Smooth muscle cell (in vitro differentiated cells): ENCODE measurements around the gene TMEM14A. TPM values are rescaled to one million over a fixed set of nuclear protein-coding genes. Genes with fewer than 3 reads are reported as not detected.

Experiments
- DNase-seq: peaks from one replicate; lab custom pipeline; 2025; ENCODE audit not compliant: unreplicated experiment; lab: John Stamatoyannopoulos, UW
- H2AFZ ChIP-seq: fragments of 200-600 bp; sonication (generic); 2 replicates; pipeline ENCODE4 v1.6.0; 2016; ENCODE audit warnings: antibody characterized with exemption, low read depth, mild to moderate bottlenecking
- H3F3A ChIP-seq: fragments of 200-600 bp; sonication (generic); 2 replicates; pipeline ENCODE4 v1.6.0; 2017; ENCODE audit warnings: antibody characterized with exemption, low read depth
- H3K27ac ChIP-seq: fragments of 200-600 bp; sonication (generic); 2 replicates; pipeline ENCODE4 v1.5.1; 2016; ENCODE audit warnings: low read depth, mild to moderate bottlenecking
- H3K27me3 ChIP-seq: fragments of 200-600 bp; sonication (generic); 2 replicates; pipeline ENCODE4 v1.6.1; 2016; ENCODE audit warnings: low read depth, mild to moderate bottlenecking
- H3K36me3 ChIP-seq: fragments of 200-600 bp; sonication (generic); 2 replicates; pipeline ENCODE4 v1.5.1; 2016; ENCODE audit warnings: low read depth
- H3K4me1 ChIP-seq: fragments of 200-600 bp; sonication (generic); 2 replicates; pipeline ENCODE4 v1.5.1; 2016; ENCODE audit warnings: low read depth
- H3K4me2 ChIP-seq: fragments of 200-600 bp; sonication (generic); 2 replicates; pipeline ENCODE4 v1.6.0; 2016; ENCODE audit warnings: mild to moderate bottlenecking
- H3K4me3 ChIP-seq: fragments of 200-600 bp; sonication (generic); 2 replicates; pipeline ENCODE4 v1.5.1; 2016; ENCODE audit warnings: mild to moderate bottlenecking
- H3K79me2 ChIP-seq: fragments of 200-600 bp; sonication (generic); 2 replicates; pipeline ENCODE4 v1.6.0; 2016; ENCODE audit warnings: low read depth, mild to moderate bottlenecking
- H3K9ac ChIP-seq: fragments of 200-600 bp; sonication (generic); 2 replicates; pipeline ENCODE4 v1.6.0; 2016; ENCODE audit warnings: low read depth
- H3K9me3 ChIP-seq: fragments of 200-600 bp; sonication (generic); replicated peaks from 2 replicates; pipeline ENCODE4 v1.5.1; 2016; ENCODE audit warnings: low read depth
- H4K20me1 ChIP-seq: fragments of 200-600 bp; sonication (generic); 2 replicates; pipeline ENCODE4 v1.6.0; 2016; ENCODE audit warnings: low read depth
- CTCF ChIP-seq: fragments of 200-600 bp; sonication (generic); IDR thresholded peaks from 2 replicates; pipeline ENCODE4 v1.5.1; 2017; ENCODE audit warnings: borderline replicate concordance, mild to moderate bottlenecking, antibody characterized with exemption; ENCODE audit not compliant: insufficient read depth, poor library complexity, severe bottlenecking
- WGBS: methylation state at CpG from one replicate; pipeline ENCODE4 v1.1.7; 2016; ENCODE audit warnings: low lambda C conversion rate; 5-methylcytosine and 5-hydroxymethylcytosine counted together
- polyA plus RNA-seq: library from polyadenylated mRNA; unstranded; fragments of >200 nt; fragmentation: Nextera tagmentation; extraction: Ambion mirVana; gene quantifications from 2 replicates; pipeline ENCODE4 v1.2.1, GENCODE V29; 2016
- total RNA-seq: library from RNA; depleted of rRNA; stranded (reverse); fragments of >200 nt; gene quantifications from 2 replicates; pipeline ENCODE4 v1.2.3, GENCODE V29; 2014

The TMEM14A gene
- total and polyA plus RNA-seq, 2 experiments from 2014 or later = 68.7 to 77.7 TPM

- TF ChIP-seq CTCF = no peak
- Histone ChIP-seq H3K4me1 (peaks cover 17% of the 10 kb centered on the region), H2AFZ (no peak overlapping the region), H3K4me2 (no peak overlapping the region), H3K4me3 (no peak overlapping the region), H3K27me3 (no peaks in the 10 kb centered on the region), H3K27ac (no peak overlapping the region), H4K20me1 (no peaks in the 10 kb centered on the region), H3K9ac (no peak overlapping the region), H3K36me3 (no peaks in the 10 kb centered on the region), H3K79me2 (no peaks in the 10 kb centered on the region), H3K9me3 (no peaks in the 10 kb centered on the region), H3F3A (peaks cover 15% of the 10 kb centered on the region)
- 98% methylated on average over 2 of the region's 2 CpGs for WGBS
- DNase-seq = no peak
These were observed 57.0 kb downstream of the TMEM14A start for GRCh38 chr6:52727908-52728307.

- Histone ChIP-seq H3K79me2 (no peaks in the 10 kb centered on the region), H3K4me2 (no peak overlapping the region), H3K9me3 (no peaks in the 10 kb centered on the region), H2AFZ (no peak overlapping the region), H3K27me3 (no peaks in the 10 kb centered on the region), H4K20me1 (no peaks in the 10 kb centered on the region), H3K36me3 (no peaks in the 10 kb centered on the region), H3K9ac (no peak overlapping the region), H3F3A (peaks cover 15% of the 10 kb centered on the region), H3K4me3 (no peak overlapping the region), H3K27ac (no peak overlapping the region), H3K4me1 (peaks cover 17% of the 10 kb centered on the region)
- TF ChIP-seq CTCF = no peak
- DNase-seq = no peak
- 48% methylated on average over 3 of the region's 3 CpGs for WGBS
These were observed 57.5 kb downstream of the TMEM14A start for GRCh38 chr6:52728394-52728793.

GRCh38 chr6:52729576-52729975, 58.7 kb downstream of the TMEM14A start:
- no peak overlapping the region for H3K4me2 ChIP-seq

More at GRCh38 chr6:52729576-52729975, 58.7 kb downstream of the TMEM14A start:
- no peak for DNase-seq
- H3K27ac ChIP-seq = no peak overlapping the region
- H3K36me3 ChIP-seq = no peaks in the 10 kb centered on the region
- H2AFZ ChIP-seq = no peak overlapping the region
- H3K4me1 ChIP-seq = peaks cover 17% of the 10 kb centered on the region
- H3K4me3 ChIP-seq = no peak overlapping the region
- H3F3A ChIP-seq = peaks cover 15% of the 10 kb centered on the region
- H3K9ac ChIP-seq = no peak overlapping the region
- TF ChIP-seq CTCF = no peak
- no peaks in the 10 kb centered on the region for H4K20me1 ChIP-seq
- no peaks in the 10 kb centered on the region for H3K79me2 ChIP-seq
- WGBS = 92% methylated on average over 1 of the region's 1 CpG
- H3K27me3 ChIP-seq = no peaks in the 10 kb centered on the region
- no peaks in the 10 kb centered on the region for H3K9me3 ChIP-seq
